Stimulated activated CD4-positive, alpha-beta T cell treated with anti-CD3 and anti-CD28 coated beads, Interleukin-2, amount 100 ng/mL, for 24 hours (primary cell): ENCODE data around the gene GABBR2.

Experiments used
- DNase-seq, 2 donors: peaks; one replicate each; pipeline ENCODE4 v3.0.0-alpha.2; 2020

Gene GABBR2

GRCh38 chr9:98332405-98332831 lies 376.3 kb downstream of the GABBR2 start:
- DNase-seq: no peak

- no peak for DNase-seq
Observed at GRCh38 chr9:98331536-98332259, 377.0 kb downstream of the GABBR2 start.

GRCh38 chr9:98330831-98331230 lies 377.9 kb downstream of the GABBR2 start:
- DNase-seq: no peak

- no peak for DNase-seq
Observed at GRCh38 chr9:98329904-98330303, 378.8 kb downstream of the GABBR2 start.

- no peak for DNase-seq
Observed at GRCh38 chr9:98329281-98329680, 379.5 kb downstream of the GABBR2 start.

GRCh38 chr9:98328770-98329169 lies 380.0 kb downstream of the GABBR2 start:
- DNase-seq: no peak

GRCh38 chr9:98328141-98328540 lies 380.6 kb downstream of the GABBR2 start:
- no peak for DNase-seq

GRCh38 chr9:98327249-98327561 lies 381.5 kb downstream of the GABBR2 start:
- DNase-seq: no peak

GRCh38 chr9:98326459-98327248 lies 382.1 kb downstream of the GABBR2 start:
- DNase-seq: no peak

GRCh38 chr9:98324801-98325200 lies 383.9 kb downstream of the GABBR2 start:
- no peak for DNase-seq

- DNase-seq: no peak
Observed at GRCh38 chr9:98323831-98324135, 385.0 kb downstream of the GABBR2 start.

GRCh38 chr9:98323051-98323830 lies 385.5 kb downstream of the GABBR2 start:
- no peak for DNase-seq

- no peak for DNase-seq
Observed at GRCh38 chr9:98321269-98321668, 387.5 kb downstream of the GABBR2 start.

GRCh38 chr9:98318834-98319478 lies 389.8 kb downstream of the GABBR2 start:
- DNase-seq: no peak

- no peak for DNase-seq
Observed at GRCh38 chr9:98318041-98318790, 390.5 kb downstream of the GABBR2 start.

GRCh38 chr9:98317134-98317857 lies 391.4 kb downstream of the GABBR2 start:
- DNase-seq: no peak

- DNase-seq: no peak
Observed at GRCh38 chr9:98316445-98317133, 392.1 kb downstream of the GABBR2 start.

- peak; percentile 84 for DNase-seq
Observed at GRCh38 chr9:98315551-98316060, 393.1 kb downstream of the GABBR2 start.

- no peak for DNase-seq
Observed at GRCh38 chr9:98315067-98315453, 393.7 kb downstream of the GABBR2 start.

GRCh38 chr9:98314381-98315066 lies 394.2 kb downstream of the GABBR2 start:
- no peak for DNase-seq
